Measurements from ENCODE around the gene CHD9NB. TPM values are rescaled to one million over a fixed set of nuclear protein-coding genes. Genes with fewer than 3 reads are reported as not detected.

Gene CHD9NB
- total and polyA plus RNA-seq, 9 of the 15 experiments (the other 6 are each of a cell fraction or from before 2014, with no cell fraction given) = 0.06 to 0.10 (median 0.07) TPM; not detected in 6

GRCh38 chr16:53099318-53100130 is 46.8 kb upstream of the CHD9NB start (continued):
- peak; percentile 17 for TF ChIP-seq TBP (optimal IDR thresholded peaks at IDR 0.05; ENCODE audit: low read depth, low read length)
- TF ChIP-seq MAX (CRISPR knock-in tag; IDR thresholded peaks at IDR 0.05) = peak; percentile 88
- TF ChIP-seq RBM22 (IDR thresholded peaks at IDR 0.05; ENCODE audit: low read depth, low read length, poor library complexity, severe bottlenecking) = peak; percentile 29
- TF ChIP-seq ESRRA (IDR thresholded peaks at IDR 0.05; ENCODE audit: borderline replicate concordance, low read depth) = peak; percentile 81
- TF ChIP-seq ZNF274 (IDR thresholded peaks at IDR 0.05; ENCODE audit: borderline replicate concordance, low read depth, low read length) = no peak
- TF ChIP-seq HEY1 (CRISPR knock-in tag; IDR thresholded peaks at IDR 0.05; ENCODE audit: borderline replicate concordance) = no peak
- no peak for TF ChIP-seq THRAP3 (IDR thresholded peaks at IDR 0.05; ENCODE audit: borderline replicate concordance)
- TF ChIP-seq TFAM (CRISPR knock-in tag; conservative IDR thresholded peaks at IDR 0.05) = no peak
- peak; percentile 42 for TF ChIP-seq PRDM10 (IDR thresholded peaks at IDR 0.05; ENCODE audit: partially characterized antibody)
- TF ChIP-seq TAF1 (IDR thresholded peaks at IDR 0.05; ENCODE audit: control insufficient read depth, extremely low read depth, insufficient read depth, low read length, severe bottlenecking) = peak; percentile 10
- TF ChIP-seq ZNF511 (CRISPR knock-in tag; IDR thresholded peaks at IDR 0.05) = no peak
- TF ChIP-seq AFF1 (IDR thresholded peaks at IDR 0.05; ENCODE audit: low read depth in 1 of 2, partially characterized antibody in 2 of 2) = peak in 1 of 2 experiments; percentile 62
- TF ChIP-seq EP300 (IDR thresholded peaks at IDR 0.05; ENCODE audit: low read length) = peak; percentile 52
- TF ChIP-seq RBBP5 (IDR thresholded peaks at IDR 0.05; ENCODE audit: borderline replicate concordance, insufficient read depth, low read length, poor library complexity, severe bottlenecking) = peak; percentile 61
- TF ChIP-seq ZNF668 (CRISPR knock-in tag; IDR thresholded peaks at IDR 0.05) = no peak
- no peak for TF ChIP-seq ZFP1 (CRISPR knock-in tag; IDR thresholded peaks at IDR 0.05)
- TF ChIP-seq NCOA1 (IDR thresholded peaks at IDR 0.05; ENCODE audit: low read depth) = peak; percentile 49; the same call in 1 of the 2 replicates
- no peak for TF ChIP-seq MCM2 (IDR thresholded peaks at IDR 0.05; ENCODE audit: low read depth)
- peak; percentile 78 for TF ChIP-seq MXI1 (IDR thresholded peaks at IDR 0.05; ENCODE audit: low read depth, low read length)

All from K562 (cell line).